ENCODE data around the gene PRCP. TPM values are rescaled to one million over a fixed set of nuclear protein-coding genes. Genes with fewer than 3 reads are reported as not detected.

The PRCP gene
- total RNA-seq, 1 donor from 2014 or later: 79.7 TPM

- no peak for DNase-seq (ENCODE audit: low read depth)
Observed at GRCh38 chr11:82906931-82907330, 6.7 kb upstream of the PRCP start.

- DNase-seq (ENCODE audit: low read depth): peak; percentile 54
Observed at GRCh38 chr11:82906236-82906635, 6.0 kb upstream of the PRCP start.

- DNase-seq (ENCODE audit: low read depth): no peak
Observed at GRCh38 chr11:82903843-82904586, 3.8 kb upstream of the PRCP start.

- no peak for DNase-seq (ENCODE audit: low read depth)
Observed at GRCh38 chr11:82902880-82903279, 2.6 kb upstream of the PRCP start.

GRCh38 chr11:82901922-82902485 is 1.8 kb upstream of the PRCP start:
- no peak for DNase-seq (ENCODE audit: low read depth)

GRCh38 chr11:82901165-82901921 is 1.1 kb upstream of the PRCP start, which contains the start of gene DDIAS:
TSS of gene DDIAS (plus strand) at chr11:82901736. CDS start at chr11:82914739, 13,003 bp downstream.
- peak; percentile 97 for DNase-seq (ENCODE audit: low read depth)

GRCh38 chr11:82899957-82900276 is 313 bp downstream of the PRCP start:
- DNase-seq (ENCODE audit: low read depth): no peak

GRCh38 chr11:82899186-82899820 is 927 bp downstream of the PRCP start:
- DNase-seq (ENCODE audit: low read depth): no peak

- DNase-seq (ENCODE audit: low read depth): no peak
Observed at GRCh38 chr11:82898241-82898640, 2.0 kb downstream of the PRCP start.

GRCh38 chr11:82896183-82896582 is 4.0 kb downstream of the PRCP start:
- no peak for DNase-seq (ENCODE audit: low read depth)

GRCh38 chr11:82895437-82896091 is 4.7 kb downstream of the PRCP start:
- DNase-seq (ENCODE audit: low read depth): no peak

GRCh38 chr11:82892611-82893169 is 7.5 kb downstream of the PRCP start:
- DNase-seq (ENCODE audit: low read depth): no peak

GRCh38 chr11:82890936-82891335 is 9.3 kb downstream of the PRCP start:
- DNase-seq (ENCODE audit: low read depth): no peak

GRCh38 chr11:82890002-82890341 is 10.3 kb downstream of the PRCP start:
- DNase-seq (ENCODE audit: low read depth): no peak

GRCh38 chr11:82889133-82890001 is 10.9 kb downstream of the PRCP start:
- DNase-seq (ENCODE audit: low read depth): no peak

GRCh38 chr11:82883853-82884252 is 16.4 kb downstream of the PRCP start:
- no peak for DNase-seq (ENCODE audit: low read depth)

- DNase-seq (ENCODE audit: low read depth): no peak
Observed at GRCh38 chr11:82874646-82875523, 25.3 kb downstream of the PRCP start.

- DNase-seq (ENCODE audit: low read depth): no peak
Observed at GRCh38 chr11:82873919-82874333, 26.3 kb downstream of the PRCP start.

GRCh38 chr11:82872377-82873150 is 27.7 kb downstream of the PRCP start:
- no peak for DNase-seq (ENCODE audit: low read depth)

Data from renal cortical epithelial cell (primary cell).